A673 (cell line): ENCODE measurements around the gene PRKAG2. TPM values are rescaled to one million over a fixed set of nuclear protein-coding genes. Genes with fewer than 3 reads are reported as not detected.

Experiments
- BruUV-seq: library from RNA; stranded (reverse); fragments of 400-500 nt; replicated peaks from 2 replicates; lab custom pipeline; 2021; lab: Mats Ljungman, UMichigan
- CTCF ChIA-PET: fragments of 300-600 bp; sonication (Branson Sonifier 250); formaldehyde crosslinking; loops from one replicate; lab custom pipeline; 2022; ENCODE audit warnings: antibody characterized with exemption; lab: Charles Lee
- POLR2A ChIA-PET: fragments of 300-600 bp; sonication (Branson Sonifier 250); formaldehyde crosslinking; loops from one replicate; lab custom pipeline; 2022; ENCODE audit warnings: antibody characterized with exemption; ENCODE audit not compliant: low non-redundant PET; lab: Charles Lee
- DNase-seq: peaks from one replicate; pipeline ENCODE4 v3.0.0-alpha.2; 2015; ENCODE audit warnings: low spot score
- H3K27ac ChIP-seq: fragments of 200-600 bp; sonication (generic); 2 replicates; pipeline ENCODE4 v1.5.1; 2016; ENCODE audit warnings: mixed run types, low read depth, mild to moderate bottlenecking, mixed read lengths, antibody characterized with exemption, low read length; ENCODE audit not compliant: poor library complexity, severe bottlenecking
- H3K27me3 ChIP-seq: fragments of 200-600 bp; sonication (generic); replicated peaks from 2 replicates; pipeline ENCODE4 v1.6.1; 2017; ENCODE audit warnings: mixed run types, low read depth, mild to moderate bottlenecking, mixed read lengths, antibody characterized with exemption, low read length; ENCODE audit not compliant: insufficient read depth, poor library complexity
- H3K36me3 ChIP-seq: fragments of 200-600 bp; sonication (generic); 2 replicates; pipeline ENCODE4 v1.6.1; 2016; ENCODE audit warnings: mixed run types, mild to moderate bottlenecking, mixed read lengths, antibody characterized with exemption, low read length; ENCODE audit not compliant: insufficient read depth, poor library complexity, severe bottlenecking
- H3K4me1 ChIP-seq: fragments of 200-600 bp; sonication (generic); 2 replicates; pipeline ENCODE4 v1.6.1; 2017; ENCODE audit warnings: mixed run types, mild to moderate bottlenecking, mixed read lengths, antibody characterized with exemption, low read length; ENCODE audit not compliant: insufficient read depth, poor library complexity, severe bottlenecking
- H3K4me3 ChIP-seq: fragments of 200-600 bp; sonication (generic); 2 replicates; pipeline ENCODE4 v1.5.1; 2016; ENCODE audit warnings: low read depth, mixed run types, mild to moderate bottlenecking, mixed read lengths, low read length; ENCODE audit not compliant: poor library complexity, severe bottlenecking
- H3K9me3 ChIP-seq: fragments of 200-600 bp; sonication (generic); 2 replicates; pipeline ENCODE4 v1.6.1; 2016; ENCODE audit warnings: mixed run types, low read depth, mild to moderate bottlenecking, mixed read lengths, antibody characterized with exemption, low read length; ENCODE audit not compliant: poor library complexity, severe bottlenecking
- CTCF ChIP-seq: fragments of 300-800, 200-600 bp; sonication (generic); conservative IDR thresholded peaks from 2 replicates; pipeline ENCODE4 v1.5.1; 2017; ENCODE audit warnings: low read depth, mild to moderate bottlenecking, antibody characterized with exemption, low read length, moderate library complexity, mixed read lengths
- EZH2 ChIP-seq: fragments of 200-600 bp; sonication (generic); IDR thresholded peaks from 2 replicates; pipeline ENCODE4 v1.6.1; 2017; ENCODE audit warnings: borderline replicate concordance, low read depth, mild to moderate bottlenecking, mixed read lengths, antibody characterized with exemption, low read length; ENCODE audit not compliant: poor library complexity, severe bottlenecking
- intact Hi-C: fragments of 100-400 bp; cut with micrococcal nuclease; formaldehyde crosslinking; loops from one replicate; pipeline ENCODE4 v1.10.0; 2022; ENCODE audit not compliant: unreplicated experiment
- total RNA-seq: library from RNA; stranded (reverse); gene quantifications from 2 replicates; pipeline ENCODE4 v1.2.3, GENCODE V29; 2021

The PRKAG2 gene
- total RNA-seq, 1 experiment from 2014 or later = 11.6 TPM

DNA sequence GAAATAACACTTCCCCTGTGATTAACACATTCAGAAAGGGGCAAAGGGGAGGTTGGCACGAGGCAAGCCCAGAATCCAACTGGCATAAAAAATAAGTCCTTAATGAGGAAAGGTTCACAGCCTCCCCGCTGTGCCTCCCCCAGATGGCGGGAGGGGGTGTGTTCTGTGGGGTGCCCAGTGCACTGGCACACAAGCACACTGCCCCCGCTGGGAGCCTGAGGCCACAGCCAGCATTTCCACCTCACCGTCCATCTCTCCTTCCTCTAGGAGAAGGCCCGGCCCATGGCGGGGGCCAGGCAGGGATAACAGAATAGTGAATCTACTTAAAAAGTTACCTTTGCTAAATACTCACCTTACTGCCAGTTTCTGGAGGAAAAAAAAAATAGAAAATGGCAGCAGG lies 43.2 kb downstream of the PRKAG2 start:
- no TSS peak for BruUV-seq
- intact Hi-C loops = no loop called here

DNA sequence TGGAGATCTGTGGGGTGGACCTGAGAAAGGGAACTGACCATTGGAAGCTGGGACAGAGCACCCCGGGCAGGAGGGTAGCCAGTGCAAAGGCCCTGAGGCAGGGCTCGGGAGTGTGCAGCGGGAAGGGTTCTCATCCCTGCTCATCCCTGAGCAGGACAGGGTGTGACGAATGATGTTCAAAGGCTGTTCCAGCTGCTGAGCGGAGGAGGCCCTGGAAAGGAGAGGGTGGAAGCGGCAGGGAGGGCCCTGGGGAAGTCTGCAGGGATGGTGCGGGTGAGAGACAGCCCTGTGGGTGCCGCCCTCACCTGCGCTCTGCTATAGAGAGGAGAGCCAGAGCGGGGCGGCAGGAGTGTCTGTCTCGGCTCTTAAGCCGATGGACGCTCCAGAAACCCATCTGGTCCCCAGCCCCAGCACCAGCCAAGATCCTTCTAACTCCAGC lies 43.7 kb downstream of the PRKAG2 start:
- ChIA-PET POLR2A (no interaction called here), CTCF (no interaction called here)
- Histone ChIP-seq H3K27ac (no peak overlapping the region), H3K4me1 (peaks cover 14% of the 10 kb centered on the region), H3K4me3 (no peak overlapping the region), H3K27me3 (no peaks in the 10 kb centered on the region), H3K9me3 (no peaks in the 10 kb centered on the region), H3K36me3 (no peaks in the 10 kb centered on the region)
- TF ChIP-seq EZH2 (no peak), CTCF (no peak)
- intact Hi-C loops = no loop called here
- DNase-seq = no peak
- no TSS peak for BruUV-seq

More for the DNA sequence above, 43.2 kb downstream of the PRKAG2 start:
- H3K27ac ChIP-seq = no peak overlapping the region
- no peaks in the 10 kb centered on the region for H3K27me3 ChIP-seq
- no peak for DNase-seq
- POLR2A ChIA-PET = no interaction called here
- peaks cover 14% of the 10 kb centered on the region for H3K4me1 ChIP-seq
- no peak for TF ChIP-seq CTCF
- no peak for TF ChIP-seq EZH2
- no peaks in the 10 kb centered on the region for H3K9me3 ChIP-seq
- no peaks in the 10 kb centered on the region for H3K36me3 ChIP-seq
- H3K4me3 ChIP-seq = no peak overlapping the region
- CTCF ChIA-PET = no interaction called here

DNA sequence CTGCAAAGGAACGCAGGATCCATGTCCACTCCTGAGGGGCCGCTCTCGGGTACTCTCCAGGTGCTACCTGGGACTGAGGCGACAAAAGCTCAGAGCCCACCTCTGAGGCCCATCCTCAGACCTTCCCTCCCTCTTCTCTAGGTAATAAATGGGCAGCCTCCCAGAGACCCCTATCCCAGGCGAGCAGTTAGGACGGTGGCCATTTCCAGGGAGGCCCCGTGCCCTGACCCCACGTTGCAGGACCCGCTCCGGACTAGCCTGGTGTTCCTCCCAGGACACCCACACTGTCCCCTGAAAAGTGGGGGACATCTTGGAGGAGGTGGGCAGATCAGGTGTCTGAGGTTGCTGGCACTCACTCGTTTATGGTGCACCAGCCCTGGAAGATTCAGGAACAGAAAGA lies 44.3 kb downstream of the PRKAG2 start:
- Histone ChIP-seq H3K27ac (no peak overlapping the region), H3K4me1 (peaks cover 8% of the 10 kb centered on the region), H3K36me3 (no peaks in the 10 kb centered on the region), H3K9me3 (no peaks in the 10 kb centered on the region), H3K27me3 (no peaks in the 10 kb centered on the region), H3K4me3 (no peak overlapping the region)
- CTCF ChIA-PET = no interaction called here
- no peak for TF ChIP-seq CTCF
- TF ChIP-seq EZH2 = no peak
- no TSS peak for BruUV-seq
- no peak for DNase-seq
- POLR2A ChIA-PET = no interaction called here
- intact Hi-C loops = no loop called here
